ENCODE measurements around the gene PDE2A.

DNA sequence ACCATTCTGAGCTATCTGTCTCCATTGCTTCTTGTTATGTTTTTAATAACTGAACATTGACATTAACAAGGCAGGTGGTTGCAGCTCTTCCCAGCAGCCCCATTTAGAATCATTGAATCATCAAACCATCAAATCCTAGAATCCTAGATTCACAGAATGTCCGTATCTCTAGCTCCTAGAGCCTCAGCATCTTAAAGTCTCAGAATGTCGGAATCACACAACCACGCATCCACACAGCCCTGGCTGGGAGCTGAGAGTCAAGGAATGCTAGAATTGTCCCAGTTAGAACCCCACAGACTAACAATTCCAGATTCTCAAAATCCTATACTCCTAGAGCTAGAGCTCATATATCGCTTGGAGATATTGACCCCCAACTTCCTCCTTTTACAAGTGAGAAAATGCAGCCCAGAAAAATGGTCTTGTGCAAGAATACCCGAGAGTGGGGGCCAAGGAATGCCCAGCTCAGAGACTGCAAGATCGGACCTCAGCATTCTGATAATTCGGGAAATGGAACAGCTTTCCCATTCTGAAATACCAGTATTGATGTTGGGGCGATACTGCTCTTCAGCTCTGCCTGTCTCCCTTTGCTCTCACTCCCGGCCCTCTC is 38.8 kb downstream of the PDE2A start:
- TF ChIP-seq KDM1A (IDR thresholded peaks at IDR 0.05; ENCODE audit: borderline replicate concordance) (no peak), HDAC6 (IDR thresholded peaks at IDR 0.05; ENCODE audit: unreplicated experiment) (no peak), RAD21 (IDR thresholded peaks at IDR 0.05; ENCODE audit: insufficient read depth, low read depth, low read length) (no peak), SRF (IDR thresholded peaks at IDR 0.05; ENCODE audit: low read depth in 2 of 2, low read length in 2 of 2) (no peak)
- TF ChIP-seq, protein P1, sequence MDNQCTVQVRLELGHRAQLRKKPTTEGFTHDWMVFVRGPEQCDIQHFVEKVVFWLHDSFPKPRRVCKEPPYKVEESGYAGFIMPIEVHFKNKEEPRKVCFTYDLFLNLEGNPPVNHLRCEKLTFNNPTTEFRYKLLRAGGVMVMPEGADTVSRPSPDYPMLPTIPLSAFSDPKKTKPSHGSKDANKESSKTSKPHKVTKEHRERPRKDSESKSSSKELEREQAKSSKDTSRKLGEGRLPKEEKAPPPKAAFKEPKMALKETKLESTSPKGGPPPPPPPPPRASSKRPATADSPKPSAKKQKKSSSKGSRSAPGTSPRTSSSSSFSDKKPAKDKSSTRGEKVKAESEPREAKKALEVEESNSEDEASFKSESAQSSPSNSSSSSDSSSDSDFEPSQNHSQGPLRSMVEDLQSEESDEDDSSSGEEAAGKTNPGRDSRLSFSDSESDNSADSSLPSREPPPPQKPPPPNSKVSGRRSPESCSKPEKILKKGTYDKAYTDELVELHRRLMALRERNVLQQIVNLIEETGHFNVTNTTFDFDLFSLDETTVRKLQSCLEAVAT (IDR thresholded peaks at IDR 0.05), result no peak
- TF ChIP-seq, protein P2, sequence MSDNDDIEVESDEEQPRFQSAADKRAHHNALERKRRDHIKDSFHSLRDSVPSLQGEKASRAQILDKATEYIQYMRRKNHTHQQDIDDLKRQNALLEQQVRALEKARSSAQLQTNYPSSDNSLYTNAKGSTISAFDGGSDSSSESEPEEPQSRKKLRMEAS (IDR thresholded peaks at IDR 0.05; ENCODE audit: low read depth, low read length), result no peak
- TF ChIP-seq, protein P3, sequence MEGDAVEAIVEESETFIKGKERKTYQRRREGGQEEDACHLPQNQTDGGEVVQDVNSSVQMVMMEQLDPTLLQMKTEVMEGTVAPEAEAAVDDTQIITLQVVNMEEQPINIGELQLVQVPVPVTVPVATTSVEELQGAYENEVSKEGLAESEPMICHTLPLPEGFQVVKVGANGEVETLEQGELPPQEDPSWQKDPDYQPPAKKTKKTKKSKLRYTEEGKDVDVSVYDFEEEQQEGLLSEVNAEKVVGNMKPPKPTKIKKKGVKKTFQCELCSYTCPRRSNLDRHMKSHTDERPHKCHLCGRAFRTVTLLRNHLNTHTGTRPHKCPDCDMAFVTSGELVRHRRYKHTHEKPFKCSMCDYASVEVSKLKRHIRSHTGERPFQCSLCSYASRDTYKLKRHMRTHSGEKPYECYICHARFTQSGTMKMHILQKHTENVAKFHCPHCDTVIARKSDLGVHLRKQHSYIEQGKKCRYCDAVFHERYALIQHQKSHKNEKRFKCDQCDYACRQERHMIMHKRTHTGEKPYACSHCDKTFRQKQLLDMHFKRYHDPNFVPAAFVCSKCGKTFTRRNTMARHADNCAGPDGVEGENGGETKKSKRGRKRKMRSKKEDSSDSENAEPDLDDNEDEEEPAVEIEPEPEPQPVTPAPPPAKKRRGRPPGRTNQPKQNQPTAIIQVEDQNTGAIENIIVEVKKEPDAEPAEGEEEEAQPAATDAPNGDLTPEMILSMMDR (IDR thresholded peaks at IDR 0.05 in 2 of 3, conservative IDR thresholded peaks at IDR 0.05 in 1 of 3; ENCODE audit: control insufficient read depth in 2 of 3, extremely low read depth in 1 of 3, insufficient read depth in 1 of 3, low read depth in 3 of 3, low read length in 3 of 3), result no peak
